CD14-positive monocyte (primary cell): ENCODE measurements around the gene ADA. TPM values are rescaled to one million over a fixed set of nuclear protein-coding genes. Genes with fewer than 3 reads are reported as not detected.

Experiments
- DNase-seq, 3 donors: peaks; one replicate each; pipeline ENCODE4 v3.0.0-alpha.2; 2011 to 2022
- H2AFZ ChIP-seq: 2 replicates; pipeline ENCODE4 v1.6.0; 2012; ENCODE audit warnings: mild to moderate bottlenecking, low read depth, low read length, inconsistent platforms; ENCODE audit not compliant: insufficient read depth, poor library complexity, severe bottlenecking
- H3K27ac ChIP-seq, 2 donors: 1 replicate in 1 of 2; 2 replicates in 1 of 2; pipeline ENCODE4 v1.5.1; 2012 to 2013; ENCODE audit warnings: low read length in 2 of 2, control low read depth in 1 of 2, inconsistent platforms in 1 of 2, low read depth in 1 of 2, mild to moderate bottlenecking in 1 of 2
- H3K27me3 ChIP-seq, 2 donors: one replicate each; pipeline versions ENCODE4 v1.6.0 to v1.6.1; 2011 to 2013; ENCODE audit warnings: low read length in 2 of 2; ENCODE audit not compliant: control insufficient read depth in 2 of 2, insufficient read depth in 2 of 2
- H3K36me3 ChIP-seq, 2 donors: replicated peaks in 1 of 2; 1 replicate in 1 of 2; 2 replicates in 1 of 2; pipeline versions ENCODE4 v1.5.1 to v1.6.1; 2012 to 2013; ENCODE audit warnings: low read length in 2 of 2, control low read depth in 1 of 2, inconsistent platforms in 1 of 2, mild to moderate bottlenecking in 1 of 2; ENCODE audit not compliant: insufficient read depth in 2 of 2, control insufficient read depth in 1 of 2
- H3K4me1 ChIP-seq, 2 donors: 1 replicate in 1 of 2; 2 replicates in 1 of 2; pipeline versions ENCODE4 v1.5.1 to v1.6.1; 2012 to 2013; ENCODE audit warnings: low read length in 2 of 2, control low read depth in 1 of 2, inconsistent platforms in 1 of 2, mild to moderate bottlenecking in 1 of 2, moderate library complexity in 1 of 2; ENCODE audit not compliant: insufficient read depth in 2 of 2, control insufficient read depth in 1 of 2
- H3K4me2 ChIP-seq: replicated peaks from 2 replicates; pipeline ENCODE3; 2012; ENCODE audit warnings: low read length, moderate library complexity, mild to moderate bottlenecking; ENCODE audit not compliant: poor library complexity, severe bottlenecking; ENCODE audit errors: extremely low read depth
- H3K4me3 ChIP-seq, 3 experiments: fragments of 200-600 bp in 1 of 3; sonication (generic) in 1 of 3; replicated peaks in 1 of 3; 1 replicate in 2 of 3; 2 replicates in 1 of 3; pipeline ENCODE4 v1.5.1; 2011 to 2013; ENCODE audit warnings: low read length in 3 of 3, mild to moderate bottlenecking in 3 of 3, control low read depth in 2 of 3, low read depth in 2 of 3, inconsistent platforms in 1 of 3, moderate library complexity in 1 of 3
- H3K79me2 ChIP-seq: 2 replicates; pipeline ENCODE4 v1.6.0; 2012; ENCODE audit warnings: mild to moderate bottlenecking, control low read depth, inconsistent platforms, low read length, moderate library complexity; ENCODE audit not compliant: insufficient read depth
- H3K9ac ChIP-seq: 2 replicates; pipeline ENCODE4 v1.6.0; 2017; ENCODE audit warnings: low read length, mild to moderate bottlenecking; ENCODE audit not compliant: insufficient read depth, poor library complexity, severe bottlenecking
- H3K9me3 ChIP-seq, 2 donors: replicated peaks in 1 of 2; 1 replicate in 1 of 2; 2 replicates in 1 of 2; pipeline versions ENCODE4 v1.5.1 to v1.6.1; 2012 to 2013; ENCODE audit warnings: low read length in 2 of 2, control low read depth in 1 of 2; ENCODE audit not compliant: control insufficient read depth in 1 of 2, insufficient read depth in 1 of 2
- H4K20me1 ChIP-seq: 2 replicates; pipeline ENCODE4 v1.6.0; 2012; ENCODE audit warnings: mild to moderate bottlenecking, low read length, control low read depth, moderate library complexity; ENCODE audit not compliant: insufficient read depth
- H3K27ac Mint-ChIP-seq, 7 donors: one replicate each; pipeline ENCODE4 v1.8.0; 2020; ENCODE audit warnings: mild to moderate bottlenecking in 7 of 7, mixed read lengths in 7 of 7, moderate library complexity in 6 of 7, inconsistent platforms in 2 of 7
- H3K27me3 Mint-ChIP-seq, 3 donors: one replicate each; pipeline ENCODE4 v1.8.0; 2021 to 2022; ENCODE audit warnings: low read depth in 3 of 3, mild to moderate bottlenecking in 3 of 3, mixed read lengths in 3 of 3, moderate library complexity in 3 of 3, inconsistent platforms in 1 of 3
- H3K36me3 Mint-ChIP-seq, 2 donors: one replicate each; pipeline ENCODE4 v1.8.0; 2020; ENCODE audit warnings: mixed read lengths in 2 of 2, inconsistent platforms in 1 of 2, mild to moderate bottlenecking in 1 of 2
- H3K4me1 Mint-ChIP-seq: one replicate; pipeline ENCODE4 v1.8.0; 2020; ENCODE audit warnings: mild to moderate bottlenecking, mixed read lengths
- H3K4me3 Mint-ChIP-seq, 2 donors: one replicate each; pipeline ENCODE4 v1.8.0; 2020; ENCODE audit warnings: mild to moderate bottlenecking in 2 of 2, mixed read lengths in 2 of 2, moderate library complexity in 1 of 2
- H3K9me3 Mint-ChIP-seq, 7 donors: one replicate each; pipeline ENCODE4 v1.8.0; 2020 to 2022; ENCODE audit warnings: mixed read lengths in 7 of 7, mild to moderate bottlenecking in 6 of 7, moderate library complexity in 6 of 7, inconsistent platforms in 2 of 7
- WGBS: methylation state at CpG from one replicate; pipeline ENCODE4 v1.1.5; 2013; ENCODE audit warnings: missing lambda C conversion rate; ENCODE audit not compliant: insufficient coverage; 5-methylcytosine and 5-hydroxymethylcytosine counted together
- intact Hi-C, 2 donors: fragments of 100-400 bp; cut with micrococcal nuclease; formaldehyde crosslinking; loops; one replicate each; pipeline versions ENCODE4 v1.15.0 to v1.15.1; 2023
- polyA plus RNA-seq, 3 donors: library from polyadenylated mRNA; depleted of rRNA in 1 of 3; unstranded in 2 of 3; stranded (reverse) in 1 of 3; fragments of 300-500 nt in 2 of 3; fragments of >200 nt in 1 of 3; fragmentation: Illumina TruSeq in 2 of 3; gene quantifications; 1 replicate in 2 of 3; 2 replicates in 1 of 3; pipeline ENCODE4 v1.2.3, GENCODE V29; 2012 to 2021
- TF ChIP-seq, protein P1 (sequence below): fragments of 200-600 bp; IDR thresholded peaks from one replicate; pipeline ENCODE4 v1.8.0; 2022; ENCODE audit warnings: antibody characterized with exemption, mild to moderate bottlenecking

The ADA gene
- polyA plus RNA-seq, 3 donors = 11.1 to 17.2 (median 15.6) TPM

- no peak for DNase-seq
- H3K27ac ChIP-seq = no peak overlapping the region
- peaks cover 5 to 36% of the 10 kb centered on the region in 2 donors for H3K36me3 ChIP-seq
- TF ChIP-seq, protein P1, sequence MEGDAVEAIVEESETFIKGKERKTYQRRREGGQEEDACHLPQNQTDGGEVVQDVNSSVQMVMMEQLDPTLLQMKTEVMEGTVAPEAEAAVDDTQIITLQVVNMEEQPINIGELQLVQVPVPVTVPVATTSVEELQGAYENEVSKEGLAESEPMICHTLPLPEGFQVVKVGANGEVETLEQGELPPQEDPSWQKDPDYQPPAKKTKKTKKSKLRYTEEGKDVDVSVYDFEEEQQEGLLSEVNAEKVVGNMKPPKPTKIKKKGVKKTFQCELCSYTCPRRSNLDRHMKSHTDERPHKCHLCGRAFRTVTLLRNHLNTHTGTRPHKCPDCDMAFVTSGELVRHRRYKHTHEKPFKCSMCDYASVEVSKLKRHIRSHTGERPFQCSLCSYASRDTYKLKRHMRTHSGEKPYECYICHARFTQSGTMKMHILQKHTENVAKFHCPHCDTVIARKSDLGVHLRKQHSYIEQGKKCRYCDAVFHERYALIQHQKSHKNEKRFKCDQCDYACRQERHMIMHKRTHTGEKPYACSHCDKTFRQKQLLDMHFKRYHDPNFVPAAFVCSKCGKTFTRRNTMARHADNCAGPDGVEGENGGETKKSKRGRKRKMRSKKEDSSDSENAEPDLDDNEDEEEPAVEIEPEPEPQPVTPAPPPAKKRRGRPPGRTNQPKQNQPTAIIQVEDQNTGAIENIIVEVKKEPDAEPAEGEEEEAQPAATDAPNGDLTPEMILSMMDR = no peak
- 100% methylated on average over 7 of the region's 7 CpGs for WGBS
- no peaks in the 10 kb centered on the region for H3K4me1 ChIP-seq
- no peak overlapping the region for H3K4me3 ChIP-seq
- Mint-ChIP-seq H3K4me1 (peaks cover 10% of the 10 kb centered on the region), H3K36me3 (peaks cover 30 to 39% of the 10 kb centered on the region in 2 donors), H3K9me3 (peaks cover 4 to 18% (median 11%) of the 10 kb centered on the region in 7 donors), H3K27me3 (no peaks in the 10 kb centered on the region), H3K4me3 (no peak overlapping the region), H3K27ac (peak overlapping the region in 2 of 7 donors; percentile 21 to 60)
- peaks cover 9 to 12% of the 10 kb centered on the region in 2 donors for H3K9me3 ChIP-seq
- no peak overlapping the region for H3K4me2 ChIP-seq
- no peaks in the 10 kb centered on the region for H4K20me1 ChIP-seq
- no peaks in the 10 kb centered on the region for H3K27me3 ChIP-seq
- H3K79me2 ChIP-seq = no peaks in the 10 kb centered on the region
- intact Hi-C loops = loop anchor here in 1 of 2 donors (5.0 kb wide), 1 partner anchor 33 kb away; the partner anchor contains the start of gene ADA
- no peak overlapping the region for H3K9ac ChIP-seq
- H2AFZ ChIP-seq = no peak overlapping the region
These were observed 32.2 kb downstream of the ADA start for GRCh38 chr20:44619294-44619693.

GRCh38 chr20:44618318-44618731 is 33.2 kb downstream of the ADA start:
- Histone ChIP-seq H3K36me3 (peaks cover 5 to 40% of the 10 kb centered on the region in 2 donors), H3K79me2 (no peaks in the 10 kb centered on the region), H2AFZ (no peak overlapping the region), H3K27me3 (no peaks in the 10 kb centered on the region), H3K27ac (no peak overlapping the region), H3K9ac (no peak overlapping the region), H3K4me3 (no peak overlapping the region), H3K4me2 (no peak overlapping the region), H3K4me1 (no peaks in the 10 kb centered on the region), H4K20me1 (no peaks in the 10 kb centered on the region), H3K9me3 (peaks cover 8 to 11% of the 10 kb centered on the region in 2 donors)
- H3K27me3 Mint-ChIP-seq = peaks cover 0 to 2% (median 0%) of the 10 kb centered on the region in 3 donors
- intact Hi-C loops = loop anchor here in 1 of 2 donors (5.0 kb wide), 1 partner anchor 34 kb away; the partner anchor contains the start of gene ADA
- no peak overlapping the region for H3K4me3 Mint-ChIP-seq
- H3K9me3 Mint-ChIP-seq = peaks cover 2 to 15% (median 8%) of the 10 kb centered on the region in 7 donors
- peaks cover 7% of the 10 kb centered on the region for H3K4me1 Mint-ChIP-seq
- no peak for DNase-seq
- TF ChIP-seq, protein P1 = no peak
- 76% methylated on average over 13 of the region's 14 CpGs for WGBS
- H3K36me3 Mint-ChIP-seq = peaks cover 35 to 44% of the 10 kb centered on the region in 2 donors
- H3K27ac Mint-ChIP-seq = peak overlapping the region in 2 of 7 donors; percentile 1 to 62
